ENCODE measurements around the gene CFAP54.

Gene CFAP54

GRCh38 chr12:96876966-96877365, 387.6 kb downstream of the CFAP54 start:
- no peak for FAIRE-seq
- no peak for DNase-seq (ENCODE audit: insufficient read length, low spot score)
- TF ChIP-seq SPI1 (IDR thresholded peaks at IDR 0.05; ENCODE audit: low read depth, low read length) = no peak
- no peak for TF ChIP-seq POLR2A (IDR thresholded peaks at IDR 0.05; ENCODE audit: low read depth, low read length)
- no peak for TF ChIP-seq POLR2AphosphoS5 (IDR thresholded peaks at IDR 0.05; ENCODE audit: low read depth, low read length)
- no peak for TF ChIP-seq TAF1 (IDR thresholded peaks at IDR 0.05; ENCODE audit: low read depth, low read length)
- no peak for TF ChIP-seq POU2F2 (IDR thresholded peaks at IDR 0.05; ENCODE audit: low read depth, low read length)
- TF ChIP-seq PAX5 (IDR thresholded peaks at IDR 0.05; ENCODE audit: insufficient read depth, low read length, severe bottlenecking) = no peak

GRCh38 chr12:96878704-96879103, 389.3 kb downstream of the CFAP54 start:
- DNase-seq (ENCODE audit: insufficient read length, low spot score) (no peak), FAIRE-seq (no peak)
- TF ChIP-seq PAX5 (IDR thresholded peaks at IDR 0.05; ENCODE audit: insufficient read depth, low read length, severe bottlenecking) = no peak
- no peak for TF ChIP-seq POU2F2 (IDR thresholded peaks at IDR 0.05; ENCODE audit: low read depth, low read length)
- TF ChIP-seq TAF1 (IDR thresholded peaks at IDR 0.05; ENCODE audit: low read depth, low read length) = no peak
- no peak for TF ChIP-seq SPI1 (IDR thresholded peaks at IDR 0.05; ENCODE audit: low read depth, low read length)
- TF ChIP-seq POLR2AphosphoS5 (IDR thresholded peaks at IDR 0.05; ENCODE audit: low read depth, low read length) = no peak
- TF ChIP-seq POLR2A (IDR thresholded peaks at IDR 0.05; ENCODE audit: low read depth, low read length) = no peak

- FAIRE-seq = no peak
- TF ChIP-seq POU2F2 (IDR thresholded peaks at IDR 0.05; ENCODE audit: low read depth, low read length) = no peak
- no peak for TF ChIP-seq SPI1 (IDR thresholded peaks at IDR 0.05; ENCODE audit: low read depth, low read length)
- no peak for TF ChIP-seq POLR2AphosphoS5 (IDR thresholded peaks at IDR 0.05; ENCODE audit: low read depth, low read length)
- TF ChIP-seq PAX5 (IDR thresholded peaks at IDR 0.05; ENCODE audit: insufficient read depth, low read length, severe bottlenecking) = no peak
- no peak for TF ChIP-seq TAF1 (IDR thresholded peaks at IDR 0.05; ENCODE audit: low read depth, low read length)
- TF ChIP-seq POLR2A (IDR thresholded peaks at IDR 0.05; ENCODE audit: low read depth, low read length) = no peak
- DNase-seq (ENCODE audit: insufficient read length, low spot score) = no peak
Observed at GRCh38 chr12:96879301-96879700, 389.9 kb downstream of the CFAP54 start.

- DNase-seq (ENCODE audit: insufficient read length, low spot score) (no peak), FAIRE-seq (no peak)
- no peak for TF ChIP-seq POLR2A (IDR thresholded peaks at IDR 0.05; ENCODE audit: low read depth, low read length)
- no peak for TF ChIP-seq POLR2AphosphoS5 (IDR thresholded peaks at IDR 0.05; ENCODE audit: low read depth, low read length)
- TF ChIP-seq POU2F2 (IDR thresholded peaks at IDR 0.05; ENCODE audit: low read depth, low read length) = no peak
- TF ChIP-seq PAX5 (IDR thresholded peaks at IDR 0.05; ENCODE audit: insufficient read depth, low read length, severe bottlenecking) = no peak
- TF ChIP-seq SPI1 (IDR thresholded peaks at IDR 0.05; ENCODE audit: low read depth, low read length) = no peak
- TF ChIP-seq TAF1 (IDR thresholded peaks at IDR 0.05; ENCODE audit: low read depth, low read length) = no peak
Observed at GRCh38 chr12:96880220-96880619, 390.8 kb downstream of the CFAP54 start.

- no peak for DNase-seq (ENCODE audit: insufficient read length, low spot score)
- TF ChIP-seq POLR2A (IDR thresholded peaks at IDR 0.05; ENCODE audit: low read depth, low read length) = no peak
- TF ChIP-seq PAX5 (IDR thresholded peaks at IDR 0.05; ENCODE audit: insufficient read depth, low read length, severe bottlenecking) = no peak
- TF ChIP-seq TAF1 (IDR thresholded peaks at IDR 0.05; ENCODE audit: low read depth, low read length) = no peak
- no peak for TF ChIP-seq SPI1 (IDR thresholded peaks at IDR 0.05; ENCODE audit: low read depth, low read length)
- no peak for TF ChIP-seq POU2F2 (IDR thresholded peaks at IDR 0.05; ENCODE audit: low read depth, low read length)
- TF ChIP-seq POLR2AphosphoS5 (IDR thresholded peaks at IDR 0.05; ENCODE audit: low read depth, low read length) = no peak
- FAIRE-seq = no peak
Observed at GRCh38 chr12:96881608-96882007, 392.2 kb downstream of the CFAP54 start.

GRCh38 chr12:96882862-96883261, 393.5 kb downstream of the CFAP54 start:
- TF ChIP-seq TAF1 (IDR thresholded peaks at IDR 0.05; ENCODE audit: low read depth, low read length) = no peak
- no peak for TF ChIP-seq SPI1 (IDR thresholded peaks at IDR 0.05; ENCODE audit: low read depth, low read length)
- TF ChIP-seq POLR2A (IDR thresholded peaks at IDR 0.05; ENCODE audit: low read depth, low read length) = no peak
- no peak for TF ChIP-seq PAX5 (IDR thresholded peaks at IDR 0.05; ENCODE audit: insufficient read depth, low read length, severe bottlenecking)
- TF ChIP-seq POLR2AphosphoS5 (IDR thresholded peaks at IDR 0.05; ENCODE audit: low read depth, low read length) = no peak
- no peak for TF ChIP-seq POU2F2 (IDR thresholded peaks at IDR 0.05; ENCODE audit: low read depth, low read length)
- FAIRE-seq (no peak), DNase-seq (ENCODE audit: insufficient read length, low spot score) (no peak)

GRCh38 chr12:96883571-96883970, 394.2 kb downstream of the CFAP54 start:
- TF ChIP-seq POU2F2 (IDR thresholded peaks at IDR 0.05; ENCODE audit: low read depth, low read length) (no peak), TAF1 (IDR thresholded peaks at IDR 0.05; ENCODE audit: low read depth, low read length) (no peak), POLR2AphosphoS5 (IDR thresholded peaks at IDR 0.05; ENCODE audit: low read depth, low read length) (no peak), PAX5 (IDR thresholded peaks at IDR 0.05; ENCODE audit: insufficient read depth, low read length, severe bottlenecking) (no peak), SPI1 (IDR thresholded peaks at IDR 0.05; ENCODE audit: low read depth, low read length) (no peak)
- DNase-seq (ENCODE audit: insufficient read length, low spot score) = no peak
- no peak for FAIRE-seq

- DNase-seq (ENCODE audit: insufficient read length, low spot score) (no peak), FAIRE-seq (no peak)
- TF ChIP-seq PAX5 (IDR thresholded peaks at IDR 0.05; ENCODE audit: insufficient read depth, low read length, severe bottlenecking) (no peak), TAF1 (IDR thresholded peaks at IDR 0.05; ENCODE audit: low read depth, low read length) (no peak), POU2F2 (IDR thresholded peaks at IDR 0.05; ENCODE audit: low read depth, low read length) (no peak), SPI1 (IDR thresholded peaks at IDR 0.05; ENCODE audit: low read depth, low read length) (no peak), POLR2AphosphoS5 (IDR thresholded peaks at IDR 0.05; ENCODE audit: low read depth, low read length) (no peak), POLR2A (IDR thresholded peaks at IDR 0.05; ENCODE audit: low read depth, low read length) (no peak)
Observed at GRCh38 chr12:96886998-96887677, 397.8 kb downstream of the CFAP54 start.

- TF ChIP-seq TAF1 (IDR thresholded peaks at IDR 0.05; ENCODE audit: low read depth, low read length) = no peak
- no peak for TF ChIP-seq POLR2A (IDR thresholded peaks at IDR 0.05; ENCODE audit: low read depth, low read length)
- TF ChIP-seq PAX5 (IDR thresholded peaks at IDR 0.05; ENCODE audit: insufficient read depth, low read length, severe bottlenecking) = no peak
- TF ChIP-seq POU2F2 (IDR thresholded peaks at IDR 0.05; ENCODE audit: low read depth, low read length) = no peak
- TF ChIP-seq SPI1 (IDR thresholded peaks at IDR 0.05; ENCODE audit: low read depth, low read length) = no peak
- no peak for TF ChIP-seq POLR2AphosphoS5 (IDR thresholded peaks at IDR 0.05; ENCODE audit: low read depth, low read length)
- FAIRE-seq (no peak), DNase-seq (ENCODE audit: insufficient read length, low spot score) (no peak)
Observed at GRCh38 chr12:96889273-96889933, 400.0 kb downstream of the CFAP54 start.

Measured in GM12891 (cell line).